GM19324 (cell line): ENCODE results near the gene CORO2A.
A peak's percentile ranks its signal among the peaks of the same experiment; 100 is the strongest.

ENCODE experiments used
- ATAC-seq: cut with Tn5 transposase; IDR thresholded peaks from one replicate; pipeline ENCODE4 v1.9.1; 2021; ENCODE audit warnings: mild to moderate bottlenecking, moderate library complexity; ENCODE audit not compliant: unreplicated experiment, low FRiP score

The CORO2A gene, protein sequence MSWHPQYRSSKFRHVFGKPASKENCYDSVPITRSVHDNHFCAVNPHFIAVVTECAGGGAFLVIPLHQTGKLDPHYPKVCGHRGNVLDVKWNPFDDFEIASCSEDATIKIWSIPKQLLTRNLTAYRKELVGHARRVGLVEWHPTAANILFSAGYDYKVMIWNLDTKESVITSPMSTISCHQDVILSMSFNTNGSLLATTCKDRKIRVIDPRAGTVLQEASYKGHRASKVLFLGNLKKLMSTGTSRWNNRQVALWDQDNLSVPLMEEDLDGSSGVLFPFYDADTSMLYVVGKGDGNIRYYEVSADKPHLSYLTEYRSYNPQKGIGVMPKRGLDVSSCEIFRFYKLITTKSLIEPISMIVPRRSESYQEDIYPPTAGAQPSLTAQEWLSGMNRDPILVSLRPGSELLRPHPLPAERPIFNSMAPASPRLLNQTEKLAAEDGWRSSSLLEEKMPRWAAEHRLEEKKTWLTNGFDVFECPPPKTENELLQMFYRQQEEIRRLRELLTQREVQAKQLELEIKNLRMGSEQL

DNA sequence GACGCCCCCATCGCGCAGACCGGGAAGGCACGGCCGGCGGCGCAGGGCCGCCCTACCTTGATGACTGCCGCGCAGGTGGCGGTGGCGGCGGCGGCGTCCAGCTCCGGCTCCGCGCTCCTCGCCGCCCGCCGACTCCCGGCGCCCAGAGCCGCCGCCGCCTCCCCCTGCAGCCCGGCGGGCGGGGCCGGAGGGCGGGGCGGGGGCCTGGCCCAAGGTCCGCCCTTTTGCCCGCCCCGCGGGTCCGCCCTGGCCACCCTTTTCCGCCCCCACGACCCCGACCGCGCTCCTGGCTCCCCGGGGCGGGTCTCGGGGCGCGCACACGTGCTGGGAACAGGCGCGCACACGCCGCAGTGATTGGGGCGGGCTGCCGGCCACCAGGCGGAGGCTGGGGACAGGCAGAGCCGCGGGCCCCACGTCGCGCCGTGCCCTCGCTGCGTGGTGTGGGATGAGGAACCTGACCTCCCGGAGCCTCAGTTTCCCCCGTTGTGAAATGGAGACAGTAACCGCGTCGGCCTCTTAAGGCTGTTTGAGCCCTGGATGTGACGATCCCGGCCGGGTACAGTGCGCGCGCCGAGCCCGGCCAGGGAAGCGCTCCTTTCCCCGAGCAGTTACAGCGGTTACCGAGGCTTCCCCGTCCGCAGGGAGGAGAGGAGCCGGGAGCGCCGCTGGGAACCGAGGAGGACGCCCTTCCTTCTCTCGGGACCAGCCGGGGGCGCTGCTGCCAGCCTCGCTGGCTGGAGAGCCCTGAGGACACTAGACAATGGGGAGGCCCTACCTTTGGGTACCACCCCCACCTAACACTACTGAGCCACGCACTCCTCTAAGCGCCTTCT is at the start of gene CORO2A:
TSS of gene CORO2A (minus strand) at position 135 of the 833 bp plus-strand sequence. CDS start 34,977 bp downstream, outside the sequence.
- ATAC-seq = peak; percentile 51

DNA sequence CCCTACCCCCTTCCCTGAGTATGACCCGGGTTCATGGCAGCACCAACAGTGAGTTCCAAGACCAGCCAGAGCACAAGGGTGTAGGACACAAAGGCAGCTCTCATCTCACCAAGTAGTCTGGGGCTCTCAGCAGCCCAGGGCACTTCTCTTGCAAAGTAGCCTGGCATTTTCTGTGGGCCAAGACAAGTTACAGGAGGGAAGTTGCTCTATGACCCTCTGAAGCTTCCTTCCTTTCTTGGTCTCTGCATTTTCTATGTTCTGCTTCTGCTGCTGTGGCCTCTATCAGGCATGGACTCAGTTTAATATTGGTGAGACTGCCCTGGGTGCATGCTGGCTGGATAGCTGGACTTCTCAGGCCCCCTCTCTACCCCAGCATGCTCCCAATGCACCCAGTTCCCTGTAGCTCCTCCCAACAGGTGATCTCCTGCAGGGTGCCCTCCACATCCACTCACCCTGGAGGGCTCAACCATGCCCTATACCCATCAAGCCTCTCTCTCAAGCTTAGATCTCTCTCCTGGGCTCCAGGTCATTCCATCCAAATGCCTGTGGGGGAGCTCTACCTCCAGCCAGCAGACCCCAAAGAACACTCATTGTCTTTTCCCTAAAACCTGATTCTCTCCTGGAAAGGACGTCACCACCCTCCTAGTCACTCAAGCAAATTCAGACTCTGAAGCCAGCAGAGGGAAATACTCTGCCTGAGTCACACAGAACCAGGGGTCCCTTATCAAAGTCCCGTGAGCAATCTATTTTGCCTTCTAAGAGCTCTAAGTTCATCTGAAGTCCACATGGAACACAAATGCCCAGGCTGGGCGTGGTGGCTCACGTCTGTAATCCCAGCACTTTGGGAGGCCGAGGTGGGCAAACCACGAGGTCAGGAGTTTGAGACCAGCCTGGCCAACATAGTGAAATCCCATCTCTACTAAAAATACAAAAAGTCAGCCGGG is 49.2 kb upstream of the CORO2A start:
- ATAC-seq = no peak

DNA sequence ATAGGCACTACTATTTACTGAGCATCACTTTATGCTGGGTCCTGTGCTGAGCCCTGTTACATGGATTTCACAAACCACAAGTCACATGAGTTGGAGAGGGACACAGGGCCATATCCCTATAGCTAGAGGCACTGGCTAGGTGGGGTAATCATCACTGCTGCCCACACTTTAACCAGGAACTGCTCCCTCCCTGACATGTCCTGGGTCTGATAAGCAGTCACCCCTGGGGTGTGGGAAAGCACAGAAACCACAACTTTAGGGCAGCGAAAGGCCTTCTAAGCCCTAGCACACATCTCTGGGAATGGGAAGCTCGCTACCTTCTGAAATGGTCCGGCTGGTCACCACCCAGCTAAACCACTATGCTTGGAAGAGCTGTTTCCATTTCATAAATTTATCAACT is 48.0 kb upstream of the CORO2A start:
- ATAC-seq = no peak

DNA sequence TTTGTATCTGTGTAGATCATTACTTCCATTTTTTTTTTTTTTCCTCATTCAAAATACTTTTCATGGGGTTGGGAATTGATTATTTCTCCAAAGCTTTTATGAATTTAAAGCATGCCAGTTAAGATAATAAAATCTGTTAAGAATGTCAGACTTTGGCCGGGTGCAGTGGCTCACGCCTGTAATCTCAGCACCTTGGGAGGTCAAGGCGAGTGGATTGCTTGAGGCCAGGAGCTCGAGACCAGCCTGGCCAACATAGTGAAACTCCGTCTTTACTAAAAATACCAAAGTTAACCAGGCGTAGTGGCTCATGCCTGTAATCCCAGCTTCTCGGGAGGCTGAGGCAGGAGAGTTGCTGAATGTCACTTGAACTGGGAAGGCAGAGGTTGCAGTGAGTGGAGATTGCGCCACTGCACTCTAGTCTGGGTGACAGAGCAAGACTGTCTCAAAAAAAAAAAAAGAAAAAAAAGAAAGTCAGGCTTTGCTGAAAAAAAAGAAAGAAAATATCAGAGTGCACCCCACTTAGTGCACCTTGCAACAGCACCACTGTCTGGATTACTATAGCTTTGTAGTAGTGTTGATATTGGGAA is 44.6 kb upstream of the CORO2A start:
- ATAC-seq = no peak

DNA sequence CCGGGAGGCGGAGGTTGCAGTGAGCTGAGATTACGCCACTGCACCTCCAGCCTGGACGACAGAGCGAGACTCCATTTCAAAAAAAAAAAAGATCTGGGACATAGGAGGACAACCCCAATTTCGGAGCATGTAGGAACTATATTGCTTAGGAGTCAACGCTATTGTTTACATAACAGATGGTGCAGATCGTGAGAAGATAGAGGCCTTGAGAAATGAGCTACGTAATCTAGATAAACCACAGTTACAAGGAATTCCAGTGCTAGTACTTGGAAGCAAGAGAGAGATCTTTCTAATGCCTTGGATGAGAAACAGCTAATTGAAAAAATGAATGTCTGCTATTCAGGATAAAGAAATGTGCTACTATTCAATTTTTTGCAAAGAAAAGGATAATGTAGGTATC is 42.7 kb upstream of the CORO2A start:
- no peak for ATAC-seq

DNA sequence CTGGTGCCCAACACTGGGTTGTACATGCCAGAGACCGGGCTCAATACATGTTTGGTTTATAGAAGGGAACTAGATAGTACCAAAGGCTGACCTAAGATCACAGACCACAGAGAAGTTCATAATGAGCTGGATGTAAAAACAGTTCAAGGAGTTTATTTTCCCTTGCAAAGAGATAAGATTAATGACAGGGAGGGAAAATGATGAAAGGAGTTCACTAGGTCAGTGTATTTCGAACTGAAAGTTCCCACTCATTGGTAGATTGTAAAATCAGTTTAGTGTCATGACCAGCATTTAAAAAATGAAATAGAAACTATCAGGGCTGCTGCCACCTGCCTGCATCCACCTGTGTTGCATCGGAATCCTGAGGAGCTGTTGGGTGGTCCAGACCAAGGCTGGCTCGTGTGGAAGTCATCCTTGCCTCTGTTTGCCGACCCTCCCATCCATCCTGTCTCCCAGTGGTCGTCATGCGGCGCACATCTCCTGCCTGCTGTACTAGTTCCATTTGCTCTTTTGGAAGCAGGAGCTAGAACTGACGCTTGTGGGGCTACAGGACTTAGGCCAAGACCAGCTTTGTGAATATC is 41.9 kb upstream of the CORO2A start:
- no peak for ATAC-seq

DNA sequence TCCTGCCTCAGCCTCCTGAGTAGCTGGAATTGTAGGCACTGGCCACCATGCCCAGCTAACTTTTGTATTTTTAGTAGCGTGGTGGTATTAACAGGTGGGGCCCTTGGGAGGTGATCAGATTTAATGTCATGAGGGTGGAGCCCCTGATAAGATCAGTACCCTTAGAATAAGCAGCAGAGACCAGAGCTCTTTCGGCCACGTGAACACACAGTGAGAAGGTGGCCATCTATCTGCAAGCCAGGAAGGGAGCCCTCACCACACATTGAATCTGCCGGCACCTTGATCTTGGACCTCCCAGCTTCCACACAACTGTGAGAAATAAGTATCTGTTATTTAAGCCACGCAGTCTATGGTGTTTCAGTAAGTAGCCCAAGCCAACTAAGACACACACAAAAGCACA is 40.5 kb upstream of the CORO2A start:
- ATAC-seq = no peak

DNA sequence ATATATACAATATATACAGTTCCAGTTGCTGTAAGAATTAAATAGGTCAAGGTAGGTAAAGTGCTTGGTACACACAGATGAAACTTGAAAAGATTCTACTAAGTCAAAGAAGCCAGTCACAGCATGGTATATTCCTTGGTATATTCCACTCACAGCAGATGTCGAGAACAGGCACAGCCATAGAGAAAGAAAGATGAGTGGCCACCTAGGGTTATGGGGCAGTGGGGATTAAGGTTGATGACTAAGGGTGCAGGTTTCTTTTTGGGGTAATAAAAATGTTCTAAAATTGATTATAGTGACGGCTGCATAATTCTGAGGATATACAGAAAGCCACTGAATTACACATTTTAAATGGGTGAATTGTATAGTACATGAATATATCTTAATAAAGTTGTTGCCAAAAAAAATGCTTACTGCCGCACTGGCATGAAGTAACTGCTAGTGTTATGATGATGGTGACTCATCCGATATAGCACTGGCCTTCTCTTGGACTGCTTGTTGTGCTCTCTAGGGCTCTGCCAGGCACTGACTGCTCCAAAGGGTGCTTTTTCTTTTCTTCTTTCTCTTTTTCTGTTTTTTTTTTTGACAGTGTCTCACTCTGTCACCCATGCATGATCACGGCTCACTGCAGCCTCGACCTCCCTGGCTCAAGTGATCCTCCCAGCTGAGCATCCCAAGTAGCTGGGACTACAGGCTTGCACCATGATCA is 39.5 kb upstream of the CORO2A start:
- no peak for ATAC-seq

DNA sequence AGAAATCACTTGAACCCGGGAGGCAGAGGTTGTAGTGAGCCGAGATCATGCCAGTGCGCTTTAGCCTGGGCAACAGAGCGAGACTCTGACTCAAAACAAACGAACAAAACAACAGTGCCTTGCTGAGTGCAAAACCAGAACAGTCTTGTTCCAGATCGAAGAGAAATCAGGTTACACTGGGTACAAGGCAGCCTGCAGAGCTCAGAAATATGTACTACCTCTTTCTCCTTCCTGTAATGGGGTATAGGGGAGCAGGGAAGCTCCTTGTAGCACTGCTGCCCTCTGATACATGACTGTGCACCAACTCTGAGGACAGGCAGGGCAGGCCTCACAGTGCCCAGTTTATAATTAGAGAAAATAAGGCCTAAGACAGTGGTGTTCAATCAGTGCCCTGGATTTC is 38.4 kb upstream of the CORO2A start:
- no peak for ATAC-seq

DNA sequence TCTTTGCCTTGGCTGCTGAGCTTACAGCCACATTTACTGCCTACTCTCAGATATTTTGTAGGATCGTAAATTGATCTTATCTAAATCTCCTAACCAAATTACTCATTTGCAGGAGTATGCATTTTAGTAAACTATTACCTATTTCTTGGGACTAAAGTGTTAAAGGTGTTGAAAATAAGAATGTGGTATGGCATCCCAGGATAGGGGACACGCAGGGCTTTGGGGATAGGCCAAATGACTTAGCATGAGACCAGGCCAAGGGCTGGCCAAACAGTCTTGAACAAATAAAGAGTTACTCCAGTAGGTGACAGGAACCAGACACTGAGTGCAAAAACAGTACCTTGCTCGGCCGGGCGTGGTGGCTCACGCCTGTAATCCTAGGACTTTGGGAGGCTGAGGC is 37.9 kb upstream of the CORO2A start:
- no peak for ATAC-seq

DNA sequence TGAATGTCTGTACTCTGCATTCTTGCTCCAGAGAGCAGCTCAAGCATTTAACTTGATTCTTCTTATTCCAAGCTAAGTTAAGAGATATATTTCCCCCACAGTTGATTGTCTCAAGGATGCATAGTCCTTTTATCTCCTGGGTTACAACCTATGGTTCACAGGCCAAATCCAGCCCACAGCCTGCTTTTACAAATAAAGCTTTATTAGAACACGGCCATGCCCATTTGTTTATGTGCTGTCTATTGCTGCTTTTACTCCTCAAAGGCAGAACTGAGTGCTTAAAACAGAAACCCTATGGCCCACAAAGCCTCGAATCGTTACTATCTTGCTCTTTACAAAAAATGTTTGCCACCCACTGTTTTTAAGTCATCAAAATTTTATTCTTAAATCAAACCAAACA is 37.2 kb upstream of the CORO2A start:
- no peak for ATAC-seq

DNA sequence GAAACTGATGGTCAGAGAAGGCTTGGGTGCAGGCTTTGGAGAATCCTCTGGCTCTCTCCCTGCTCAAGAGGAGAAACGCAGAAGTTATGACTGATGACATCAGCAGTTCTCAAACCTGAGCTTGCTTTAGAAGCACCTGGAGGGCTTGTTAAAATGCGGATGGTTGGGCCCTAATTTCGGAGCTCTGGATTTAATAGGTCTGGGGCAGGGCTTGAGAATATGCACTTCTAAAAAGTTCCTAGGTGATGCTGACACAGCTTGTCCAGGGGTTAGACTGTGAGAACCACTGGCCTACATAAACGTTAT is 36.6 kb upstream of the CORO2A start:
- no peak for ATAC-seq

DNA sequence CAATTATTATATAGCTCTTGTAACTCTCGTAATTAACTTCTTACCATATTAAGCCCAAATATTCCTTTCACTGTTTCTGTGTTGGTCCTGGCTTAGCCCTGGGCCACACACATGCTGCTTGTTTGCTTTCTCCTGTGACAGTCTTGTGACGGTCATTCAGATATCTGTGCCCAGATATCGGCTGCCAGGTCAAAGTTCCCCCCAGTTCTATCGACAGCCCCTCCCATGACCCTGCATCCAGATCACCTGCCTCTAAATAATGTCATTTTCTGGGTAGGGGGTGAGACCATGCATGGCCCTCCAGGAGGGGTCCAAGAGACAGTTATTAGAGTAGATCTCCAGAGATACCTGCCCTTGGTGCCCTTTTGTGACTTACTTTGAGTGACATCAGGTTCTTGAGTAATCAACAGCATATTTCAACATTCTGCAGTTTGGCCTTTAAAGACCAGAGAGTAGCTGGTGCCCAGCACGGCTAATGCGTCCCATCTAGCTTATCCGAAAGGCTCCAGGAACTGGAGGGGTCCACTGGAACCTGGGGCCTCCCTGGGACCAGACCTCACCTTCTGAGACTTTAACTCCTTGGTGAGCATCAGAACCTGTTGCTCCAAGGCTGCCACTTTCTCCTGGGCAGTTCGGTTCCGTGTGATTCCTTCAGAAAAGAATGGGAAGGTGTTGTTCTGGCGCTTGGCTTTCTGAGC is 36.1 kb upstream of the CORO2A start:
- no peak for ATAC-seq

DNA sequence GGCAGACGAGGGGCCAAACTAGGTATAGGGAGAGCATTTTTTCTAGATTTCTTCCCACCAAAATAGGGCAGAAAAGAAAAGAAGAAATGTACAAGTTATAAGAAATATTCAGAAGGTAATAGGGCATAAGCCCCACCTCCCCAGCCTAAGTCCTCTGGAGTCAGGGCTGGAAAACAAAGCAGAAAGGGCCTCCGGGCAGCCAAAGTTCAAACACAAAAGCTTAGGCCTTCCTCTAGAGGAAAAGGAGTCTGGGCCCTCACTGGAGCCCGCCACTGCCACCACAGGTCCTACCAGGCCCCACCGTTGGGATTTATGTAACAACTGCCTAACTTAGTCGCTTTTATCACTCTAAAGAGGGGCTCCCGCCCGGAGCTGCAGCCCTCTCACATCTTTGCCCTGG is 35.4 kb upstream of the CORO2A start:
- ATAC-seq = no peak

DNA sequence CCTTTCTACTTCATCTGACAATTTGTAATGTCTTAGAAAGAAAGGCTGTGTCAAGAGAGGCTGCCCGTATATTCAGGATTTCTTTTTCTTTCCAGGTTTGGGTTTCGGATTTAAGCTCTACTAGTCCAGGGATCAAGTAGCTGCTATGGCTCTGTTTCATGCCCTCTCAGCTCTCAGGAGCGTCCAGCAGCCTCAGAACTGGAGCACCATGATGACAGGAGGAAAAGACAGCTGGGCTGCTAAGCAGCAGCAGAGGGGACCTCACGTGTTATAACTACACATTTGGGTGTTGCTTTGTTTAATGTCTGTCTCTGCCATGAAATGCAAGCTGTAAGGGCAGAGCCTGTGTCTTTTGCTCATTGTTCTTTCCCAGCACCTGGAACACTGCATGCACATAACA is 34.5 kb upstream of the CORO2A start:
- no peak for ATAC-seq

DNA sequence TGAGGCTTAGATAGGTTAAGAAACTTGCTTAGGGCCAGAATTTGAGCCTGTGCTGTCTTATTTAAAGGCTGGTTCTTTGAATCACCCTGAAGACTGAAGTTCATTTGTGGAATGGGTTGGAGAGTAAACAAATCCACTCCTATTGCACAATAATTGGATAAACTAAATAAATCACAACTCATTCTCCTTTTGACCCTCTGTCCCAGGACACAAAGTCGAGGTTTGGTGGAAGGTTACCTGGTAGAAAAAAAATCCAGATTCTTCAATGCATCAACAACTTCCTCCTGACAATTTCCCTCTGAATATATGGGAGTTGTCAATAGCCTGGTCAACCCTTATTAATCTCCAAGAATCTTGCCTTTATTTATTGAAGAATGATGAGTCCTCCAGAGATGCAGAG is 34.1 kb upstream of the CORO2A start:
- no peak for ATAC-seq

DNA sequence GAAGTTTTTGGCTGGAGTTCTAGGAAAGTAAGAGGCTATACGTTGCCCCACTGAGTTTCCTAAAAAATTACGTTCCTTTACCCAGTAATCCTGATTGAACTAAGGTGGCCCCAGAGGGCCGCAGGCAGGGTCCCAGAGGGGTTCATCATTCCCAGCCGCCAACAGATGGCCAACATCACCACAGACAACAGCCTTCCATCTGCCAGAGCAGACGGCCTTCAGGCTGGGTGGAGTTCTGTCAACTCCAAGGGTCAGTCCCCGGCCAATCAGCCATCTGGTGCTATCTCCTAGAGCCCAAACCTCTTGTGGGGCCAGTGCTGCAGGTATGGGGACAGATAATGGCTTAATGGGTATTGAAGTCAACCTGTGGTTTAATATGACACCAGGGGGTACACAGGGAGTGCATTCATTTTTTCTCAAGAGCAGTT is 32.6 kb upstream of the CORO2A start:
- ATAC-seq = no peak

DNA sequence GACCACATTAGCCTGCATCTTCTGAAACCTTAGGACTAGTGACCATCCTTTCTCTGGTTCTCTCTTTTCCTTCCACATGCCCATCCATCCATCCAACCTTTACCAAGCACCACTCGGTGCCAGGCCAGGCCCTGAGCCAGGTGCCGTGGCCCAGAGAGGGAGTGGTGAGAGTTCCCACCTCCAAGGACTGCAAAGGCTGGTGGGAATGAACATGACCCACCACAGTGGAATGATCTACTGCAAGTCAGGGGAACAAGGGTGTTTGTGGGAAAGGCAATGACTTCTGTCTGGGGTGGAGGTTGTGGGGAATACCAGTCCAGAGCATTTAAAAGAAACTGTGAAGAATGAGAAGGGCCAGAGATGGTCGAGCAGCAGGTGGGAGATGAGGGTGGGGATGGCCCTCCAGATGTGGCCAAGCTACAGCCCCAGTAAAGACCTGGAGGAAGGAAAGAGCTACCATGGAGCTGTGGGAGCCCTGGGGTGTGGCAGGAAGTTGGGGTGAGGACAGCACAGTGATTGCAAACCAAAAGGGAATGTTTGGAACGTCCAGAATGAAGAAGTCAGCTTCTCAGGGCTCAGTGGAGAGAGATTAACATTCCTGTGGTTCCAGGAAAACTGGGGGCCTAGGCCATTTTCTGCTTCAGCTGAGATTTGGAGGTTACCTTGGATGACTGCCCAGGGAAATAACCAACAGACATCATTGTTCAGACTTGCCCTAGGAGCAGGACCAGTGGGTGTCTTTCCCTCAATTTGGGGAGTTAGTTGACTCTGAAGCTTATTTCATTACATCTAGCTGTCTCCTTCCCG is 30.7 kb upstream of the CORO2A start:
- ATAC-seq = no peak
